SK-N-SH treated with all-trans-retinoic acid at 6 μM for 48 hours (cell line): ENCODE data around the gene SHC4.

Experiments
- ATAC-seq: fragments of 200-7000 bp; cut with Tn5 transposase; 3 replicates; pipeline ENCODE4 v1.9.1; 2020; ENCODE audit warnings: mild to moderate bottlenecking, moderate library complexity
- BACH2 ChIP-seq: fragments of 250-450 bp; sonication (Bioruptor Pico); IDR thresholded peaks from 2 replicates; pipeline ENCODE4 v1.9.0; 2021; ENCODE audit warnings: mild to moderate bottlenecking, borderline replicate concordance
- CREB5 ChIP-seq: fragments of 250-450 bp; sonication (Bioruptor Pico); IDR thresholded peaks from 2 replicates; pipeline ENCODE4 v1.5.1; 2020; ENCODE audit warnings: low read depth, mild to moderate bottlenecking, moderate library complexity
- CSDC2 ChIP-seq: fragments of 250-450 bp; sonication (Bioruptor Pico); IDR thresholded peaks from 2 replicates; pipeline ENCODE4 v1.5.0; 2020; ENCODE audit warnings: mild to moderate bottlenecking, moderate library complexity
- ESRRG ChIP-seq: fragments of 250-450 bp; sonication (Bioruptor Pico); IDR thresholded peaks from 2 replicates; pipeline ENCODE4 v1.6.1; 2021; ENCODE audit warnings: mild to moderate bottlenecking
- GLIS3 ChIP-seq: fragments of 250-450 bp; sonication (Bioruptor Pico); IDR thresholded peaks from 2 replicates; pipeline ENCODE4 v1.5.0; 2020; ENCODE audit warnings: mild to moderate bottlenecking, moderate library complexity
- ISL1 ChIP-seq: fragments of 250-450 bp; sonication (Bioruptor Pico); IDR thresholded peaks from 2 replicates; pipeline ENCODE4 v2.1.2; 2022; ENCODE audit warnings: mild to moderate bottlenecking, moderate library complexity
- OSR1 ChIP-seq: fragments of 250-450 bp; sonication (Bioruptor Pico); IDR thresholded peaks from 2 replicates; pipeline ENCODE4 v1.8.0; 2022; ENCODE audit warnings: moderate library complexity, mild to moderate bottlenecking, inconsistent platforms
- PATZ1 ChIP-seq: fragments of 250-450 bp; sonication (Bioruptor Pico); IDR thresholded peaks from 2 replicates; pipeline ENCODE4 v1.8.0; 2020; ENCODE audit warnings: mild to moderate bottlenecking, moderate library complexity, borderline replicate concordance
- POU6F1 ChIP-seq: fragments of 250-450 bp; sonication (Bioruptor Pico); IDR thresholded peaks from 2 replicates; pipeline ENCODE4 v1.8.0; 2021; ENCODE audit warnings: low read depth, mild to moderate bottlenecking, moderate library complexity, borderline replicate concordance
- SNAI2 ChIP-seq: fragments of 250-450 bp; sonication (Bioruptor Pico); IDR thresholded peaks from 2 replicates; pipeline ENCODE4 v1.5.0; 2020; ENCODE audit warnings: mild to moderate bottlenecking, moderate library complexity
- TCF4 ChIP-seq: fragments of 250-450 bp; sonication (Bioruptor Pico); IDR thresholded peaks from 2 replicates; pipeline ENCODE4 v1.8.0; 2021; ENCODE audit warnings: mild to moderate bottlenecking, moderate library complexity, borderline replicate concordance
- TSHZ2 ChIP-seq: fragments of 250-450 bp; sonication (Bioruptor Pico); IDR thresholded peaks from 2 replicates; pipeline ENCODE4 v1.5.0; 2020; ENCODE audit warnings: mild to moderate bottlenecking, moderate library complexity
- ZC3H10 ChIP-seq: fragments of 250-450 bp; sonication (Bioruptor Pico); IDR thresholded peaks from 2 replicates; pipeline ENCODE4 v1.5.1; 2021; ENCODE audit warnings: mild to moderate bottlenecking, moderate library complexity
- ZFP3 ChIP-seq: fragments of 250-450 bp; sonication (Bioruptor Pico); IDR thresholded peaks from 2 replicates; pipeline ENCODE4 v1.5.0; 2020; ENCODE audit warnings: mild to moderate bottlenecking, moderate library complexity
- ZFP30 ChIP-seq: fragments of 450-650 bp; formaldehyde crosslinking; IDR thresholded peaks from 2 replicates; pipeline ENCODE4 v1.5.0; 2022; ENCODE audit warnings: mild to moderate bottlenecking, moderate library complexity
- ZNF565 ChIP-seq: fragments of 450-650 bp; formaldehyde crosslinking; conservative IDR thresholded peaks from 2 replicates; pipeline ENCODE4 v1.5.0; 2020; ENCODE audit warnings: low read depth, mild to moderate bottlenecking, moderate library complexity
- ZNF70 ChIP-seq: fragments of 450-650 bp; formaldehyde crosslinking; IDR thresholded peaks from 2 replicates; pipeline ENCODE4 v1.5.0; 2020; ENCODE audit warnings: mild to moderate bottlenecking, moderate library complexity
- ZNF8 ChIP-seq: fragments of 450-650 bp; formaldehyde crosslinking; IDR thresholded peaks from 2 replicates; pipeline ENCODE4 v1.5.0; 2020; ENCODE audit warnings: mild to moderate bottlenecking, moderate library complexity

The SHC4 gene

GRCh38 chr15:48875241-48875960 is 88.3 kb downstream of the SHC4 start (continued):
- TF ChIP-seq TSHZ2 (CRISPR knock-in tag): no peak
- TF ChIP-seq ZFP3 (CRISPR knock-in tag): no peak
- TF ChIP-seq SNAI2 (CRISPR knock-in tag): no peak
- no peak for TF ChIP-seq ZFP30
- TF ChIP-seq ZNF8: no peak
- no peak for TF ChIP-seq PATZ1
- no peak for TF ChIP-seq GLIS3 (CRISPR knock-in tag)

- no peak for ATAC-seq
- no peak for TF ChIP-seq OSR1 (CRISPR knock-in tag)
- no peak for TF ChIP-seq GLIS3 (CRISPR knock-in tag)
- TF ChIP-seq BACH2 (CRISPR knock-in tag): no peak
- no peak for TF ChIP-seq SNAI2 (CRISPR knock-in tag)
- no peak for TF ChIP-seq ZNF8
- TF ChIP-seq ZFP3 (CRISPR knock-in tag): no peak
- TF ChIP-seq TSHZ2 (CRISPR knock-in tag): no peak
- TF ChIP-seq ZC3H10 (CRISPR knock-in tag): no peak
These were observed 91.1 kb downstream of the SHC4 start for GRCh38 chr15:48872632-48873031.

- no peak for TF ChIP-seq TCF4 (CRISPR knock-in tag)
- TF ChIP-seq ISL1 (CRISPR knock-in tag): no peak
- no peak for TF ChIP-seq ZNF8
- no peak for TF ChIP-seq GLIS3 (CRISPR knock-in tag)
- ATAC-seq: no peak
These were observed 92.2 kb downstream of the SHC4 start for GRCh38 chr15:48871542-48871941.

- no peak for TF ChIP-seq GLIS3 (CRISPR knock-in tag)
- TF ChIP-seq ZFP3 (CRISPR knock-in tag): no peak
- TF ChIP-seq ZNF70 (CRISPR knock-in tag): no peak
- TF ChIP-seq BACH2 (CRISPR knock-in tag): no peak
- no peak for TF ChIP-seq ZNF565 (CRISPR knock-in tag)
- no peak for TF ChIP-seq CSDC2
- no peak for TF ChIP-seq CREB5 (CRISPR knock-in tag)
- no peak for TF ChIP-seq POU6F1 (CRISPR knock-in tag)
- no peak for TF ChIP-seq ESRRG (CRISPR knock-in tag)
- no peak for TF ChIP-seq ZNF8
- TF ChIP-seq ISL1 (CRISPR knock-in tag): no peak
- TF ChIP-seq TCF4 (CRISPR knock-in tag): no peak
- no peak for TF ChIP-seq OSR1 (CRISPR knock-in tag)
- no peak for TF ChIP-seq ZC3H10 (CRISPR knock-in tag)
- no peak for TF ChIP-seq ZFP30
- TF ChIP-seq PATZ1: no peak
- no peak for ATAC-seq
These were observed 93.8 kb downstream of the SHC4 start for GRCh38 chr15:48869966-48870365.
